Activated T-cell treated with anti-CD3 and anti-CD28 coated beads, Interleukin-2, amount 50 U/mL, for 4 hours (primary cell): ENCODE data around the gene FUS. TPM values are rescaled to one million over a fixed set of nuclear protein-coding genes. Genes with fewer than 3 reads are reported as not detected.
"Not testable (repeated sequence)": the region's sequence is repeated elsewhere in the genome, so short reads cannot be mapped to it uniquely, and the experiment has no call there.

Experiments
- ATAC-seq, 2 donors: fragments of 200-7000 bp; cut with Tn5 transposase; one replicate each; pipeline ENCODE4 v1.10.0; 2021
- DNase-seq: peaks from one replicate; pipeline ENCODE4 v3.0.0-alpha.2; 2020
- H3K27me3 Mint-ChIP-seq: one replicate; pipeline ENCODE4 v1.8.0; 2021; ENCODE audit warnings: low read depth, mixed read lengths
- H3K36me3 Mint-ChIP-seq: one replicate; pipeline ENCODE4 v1.8.0; 2022; ENCODE audit warnings: mixed read lengths; ENCODE audit not compliant: insufficient read depth
- H3K4me1 Mint-ChIP-seq: one replicate; pipeline ENCODE4 v1.8.0; 2021; ENCODE audit warnings: low read depth, mixed read lengths
- H3K4me3 Mint-ChIP-seq: one replicate; pipeline ENCODE4 v1.8.0; 2021; ENCODE audit warnings: mild to moderate bottlenecking, moderate library complexity, mixed read lengths
- H3K9me3 Mint-ChIP-seq: one replicate; pipeline ENCODE4 v1.8.0; 2021; ENCODE audit warnings: mixed read lengths
- total RNA-seq, 3 donors: library from RNA; stranded (reverse); gene quantifications; one replicate each; pipeline ENCODE4 v1.2.1, GENCODE V29; 2021

The FUS gene
- total RNA-seq, 3 donors from 2014 or later, result 783 to 850 (median 809) TPM

GRCh38 chr16:31149894-31150890, 29.7 kb upstream of the FUS start, which contains the start of gene PRSS36:
TSS of gene PRSS36 (minus strand) at chr16:31150066. CDS start at chr16:31150035, 31 bp downstream.
- no peaks in the 10 kb centered on the region for H3K9me3 Mint-ChIP-seq
- H3K4me3 Mint-ChIP-seq, result no peak within 1 kb of the TSS
- peaks cover 4% of the 10 kb centered on the region for H3K27me3 Mint-ChIP-seq
- ATAC-seq (no peak), DNase-seq (no peak)
- no peaks in the 10 kb centered on the region for H3K36me3 Mint-ChIP-seq
- H3K4me1 Mint-ChIP-seq, result peaks cover 1% of the 10 kb centered on the region

GRCh38 chr16:31150976-31151375, 29.0 kb upstream of the FUS start:
- DNase-seq, ATAC-seq, H3K4me3 Mint-ChIP-seq, H3K9me3 Mint-ChIP-seq, H3K36me3 Mint-ChIP-seq, H3K4me1 Mint-ChIP-seq, H3K27me3 Mint-ChIP-seq: not testable (repeated sequence)

GRCh38 chr16:31157136-31157535, 22.8 kb upstream of the FUS start:
- Mint-ChIP-seq H3K27me3 (peaks cover 2% of the 10 kb centered on the region), H3K36me3 (no peaks in the 10 kb centered on the region), H3K9me3 (no peaks in the 10 kb centered on the region), H3K4me1 (peaks cover 6% of the 10 kb centered on the region), H3K4me3 (peak overlapping the region; percentile 35)
- no peak for DNase-seq
- ATAC-seq, result peak in 1 of 2 donors; percentile 37

GRCh38 chr16:31167315-31167714, 12.6 kb upstream of the FUS start:
- ATAC-seq (no peak), DNase-seq (no peak)
- Mint-ChIP-seq H3K27me3 (no peaks in the 10 kb centered on the region), H3K4me1 (no peaks in the 10 kb centered on the region), H3K9me3 (no peaks in the 10 kb centered on the region), H3K36me3 (no peaks in the 10 kb centered on the region), H3K4me3 (no peak overlapping the region)

- ATAC-seq, result no peak
- Mint-ChIP-seq H3K4me1 (no peaks in the 10 kb centered on the region), H3K4me3 (no peak overlapping the region), H3K27me3 (no peaks in the 10 kb centered on the region), H3K9me3 (no peaks in the 10 kb centered on the region), H3K36me3 (no peaks in the 10 kb centered on the region)
- no peak for DNase-seq
Measured at GRCh38 chr16:31168848-31169247, 11.1 kb upstream of the FUS start.

GRCh38 chr16:31170048-31170447, 9.9 kb upstream of the FUS start:
- DNase-seq, H3K27me3 Mint-ChIP-seq, H3K4me3 Mint-ChIP-seq, ATAC-seq, H3K36me3 Mint-ChIP-seq, H3K4me1 Mint-ChIP-seq, H3K9me3 Mint-ChIP-seq: not testable (repeated sequence)

GRCh38 chr16:31177136-31177535, 2.8 kb upstream of the FUS start:
- Mint-ChIP-seq H3K4me1 (peaks cover 26% of the 10 kb centered on the region), H3K4me3 (peak overlapping the region; percentile 16), H3K27me3 (no peaks in the 10 kb centered on the region), H3K36me3 (peaks cover 10% of the 10 kb centered on the region), H3K9me3 (no peaks in the 10 kb centered on the region)
- peak in 1 of 2 donors; percentile 1 for ATAC-seq
- no peak for DNase-seq

- Mint-ChIP-seq H3K9me3 (no peaks in the 10 kb centered on the region), H3K27me3 (no peaks in the 10 kb centered on the region), H3K36me3 (peaks cover 30% of the 10 kb centered on the region), H3K4me3 (peak overlapping the region; percentile 98), H3K4me1 (peaks cover 47% of the 10 kb centered on the region)
- no peak for ATAC-seq
- DNase-seq, result no peak
Measured at GRCh38 chr16:31179219-31179746, 656 bp upstream of the FUS start.

GRCh38 chr16:31181102-31181830, 1.3 kb downstream of the FUS start:
- no peak for DNase-seq
- Mint-ChIP-seq H3K36me3 (peaks cover 46% of the 10 kb centered on the region), H3K9me3 (no peaks in the 10 kb centered on the region), H3K4me1 (peaks cover 65% of the 10 kb centered on the region), H3K27me3 (no peaks in the 10 kb centered on the region), H3K4me3 (peak overlapping the region; percentile 98)
- no peak for ATAC-seq

- Mint-ChIP-seq H3K27me3 (no peaks in the 10 kb centered on the region), H3K9me3 (no peaks in the 10 kb centered on the region), H3K4me3 (peak overlapping the region; percentile 98), H3K4me1 (peaks cover 69% of the 10 kb centered on the region), H3K36me3 (peaks cover 58% of the 10 kb centered on the region)
- DNase-seq (no peak), ATAC-seq (no peak)
Measured at GRCh38 chr16:31182391-31182790, 2.5 kb downstream of the FUS start.

- H3K9me3 Mint-ChIP-seq, result no peaks in the 10 kb centered on the region
- H3K4me1 Mint-ChIP-seq, result peaks cover 73% of the 10 kb centered on the region
- H3K27me3 Mint-ChIP-seq, result no peaks in the 10 kb centered on the region
- DNase-seq (no peak), ATAC-seq (no peak)
- peaks cover 70% of the 10 kb centered on the region for H3K36me3 Mint-ChIP-seq
- peak overlapping the region; percentile 98 for H3K4me3 Mint-ChIP-seq
Measured at GRCh38 chr16:31183432-31184428, 3.8 kb downstream of the FUS start.

- no peaks in the 10 kb centered on the region for H3K27me3 Mint-ChIP-seq
- peaks cover 82% of the 10 kb centered on the region for H3K36me3 Mint-ChIP-seq
- DNase-seq (no peak), ATAC-seq (no peak)
- H3K9me3 Mint-ChIP-seq, result no peaks in the 10 kb centered on the region
- peak overlapping the region; percentile 35 for H3K4me3 Mint-ChIP-seq
- peaks cover 78% of the 10 kb centered on the region for H3K4me1 Mint-ChIP-seq
Measured at GRCh38 chr16:31184888-31185287, 4.9 kb downstream of the FUS start.

GRCh38 chr16:31185339-31185738, 5.4 kb downstream of the FUS start:
- peak overlapping the region; percentile 36 for H3K4me3 Mint-ChIP-seq
- no peaks in the 10 kb centered on the region for H3K27me3 Mint-ChIP-seq
- DNase-seq, result no peak
- H3K9me3 Mint-ChIP-seq, result no peaks in the 10 kb centered on the region
- no peak for ATAC-seq
- peaks cover 86% of the 10 kb centered on the region for H3K36me3 Mint-ChIP-seq
- H3K4me1 Mint-ChIP-seq, result peaks cover 83% of the 10 kb centered on the region
